GM19324 (cell line): Measurements from ENCODE around the gene UVRAG.
"Not testable (repeated sequence)": the region's sequence is repeated elsewhere in the genome, so short reads cannot be mapped to it uniquely, and the experiment has no call there.

Experiments
- ATAC-seq: cut with Tn5 transposase; IDR thresholded peaks from one replicate; pipeline ENCODE4 v1.9.1; 2021; ENCODE audit warnings: mild to moderate bottlenecking, moderate library complexity; ENCODE audit not compliant: unreplicated experiment, low FRiP score

The UVRAG gene

GRCh38 chr11:75907906-75908527 is 93.0 kb downstream of the UVRAG start:
- ATAC-seq, result no peak

GRCh38 chr11:75910426-75911145 is 95.6 kb downstream of the UVRAG start:
- no peak for ATAC-seq

GRCh38 chr11:75911459-75911858 is 96.4 kb downstream of the UVRAG start:
- ATAC-seq, result no peak

- no peak for ATAC-seq
These were observed 99.0 kb downstream of the UVRAG start for GRCh38 chr11:75913984-75914383.

GRCh38 chr11:75916882-75917281 is 101.9 kb downstream of the UVRAG start:
- no peak for ATAC-seq

- ATAC-seq, result no peak
These were observed 103.3 kb downstream of the UVRAG start for GRCh38 chr11:75918331-75918730.

- ATAC-seq, result no peak
These were observed 104.5 kb downstream of the UVRAG start for GRCh38 chr11:75919525-75919924.

GRCh38 chr11:75920848-75921247 is 105.8 kb downstream of the UVRAG start:
- no peak for ATAC-seq

GRCh38 chr11:75921808-75922207 is 106.8 kb downstream of the UVRAG start:
- no peak for ATAC-seq

- ATAC-seq, result no peak
These were observed 110.2 kb downstream of the UVRAG start for GRCh38 chr11:75924966-75925784.

GRCh38 chr11:75925785-75926164 is 110.8 kb downstream of the UVRAG start:
- no peak for ATAC-seq

GRCh38 chr11:75929706-75930105 is 114.7 kb downstream of the UVRAG start:
- no peak for ATAC-seq

- no peak for ATAC-seq
These were observed 115.5 kb downstream of the UVRAG start for GRCh38 chr11:75930534-75930933.

GRCh38 chr11:75931124-75931523 is 116.1 kb downstream of the UVRAG start:
- no peak for ATAC-seq

GRCh38 chr11:75933736-75934135 is 118.7 kb downstream of the UVRAG start:
- not testable (repeated sequence) for ATAC-seq

- ATAC-seq, result no peak
These were observed 119.8 kb downstream of the UVRAG start for GRCh38 chr11:75934851-75935250.

- no peak for ATAC-seq
These were observed 123.5 kb downstream of the UVRAG start for GRCh38 chr11:75938543-75938942.

- no peak for ATAC-seq
These were observed 124.5 kb downstream of the UVRAG start for GRCh38 chr11:75939516-75939915.

GRCh38 chr11:75939992-75940391 is 125.0 kb downstream of the UVRAG start:
- ATAC-seq, result no peak

GRCh38 chr11:75940911-75941310 is 125.9 kb downstream of the UVRAG start:
- ATAC-seq, result no peak

- no peak for ATAC-seq
These were observed 129.5 kb downstream of the UVRAG start for GRCh38 chr11:75944515-75944914.
